Kidney glomerular epithelial cell (primary cell): Measurements from ENCODE around the gene NAGPA.
"Not testable (repeated sequence)": the region's sequence is repeated elsewhere in the genome, so short reads cannot be mapped to it uniquely, and the experiment has no call there.

Experiments used
- DNase-seq: peaks from one replicate; lab custom pipeline; 2025; lab: John Stamatoyannopoulos, UW

Gene NAGPA

GRCh38 chr16:5062051-5062450, 28.3 kb upstream of the NAGPA start:
- no peak for DNase-seq

GRCh38 chr16:5060073-5060641, 26.4 kb upstream of the NAGPA start:
- DNase-seq, result no peak

GRCh38 chr16:5059386-5060072, 25.8 kb upstream of the NAGPA start:
- DNase-seq, result no peak

DNA sequence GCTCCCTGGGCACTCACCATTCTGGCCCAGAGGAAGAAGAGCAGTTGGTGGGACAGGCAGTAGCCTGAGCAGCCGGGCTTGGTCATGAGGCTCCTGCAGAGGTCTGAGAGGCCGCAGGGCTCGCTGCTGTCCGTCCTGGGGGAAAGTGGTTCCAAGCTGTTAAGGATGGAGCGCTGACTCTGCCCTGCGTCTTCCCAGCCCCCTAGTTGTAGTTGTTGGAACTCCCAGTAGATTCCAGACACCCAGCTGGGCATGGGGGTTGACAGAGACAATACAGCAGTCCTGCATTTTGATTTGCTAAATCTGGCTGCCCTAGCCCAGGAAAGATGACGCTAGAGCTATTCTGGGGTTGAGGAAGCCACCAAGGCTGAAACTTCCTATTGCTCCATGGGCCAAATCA, 24.7 kb upstream of the NAGPA start:
- DNase-seq, result no peak

DNA sequence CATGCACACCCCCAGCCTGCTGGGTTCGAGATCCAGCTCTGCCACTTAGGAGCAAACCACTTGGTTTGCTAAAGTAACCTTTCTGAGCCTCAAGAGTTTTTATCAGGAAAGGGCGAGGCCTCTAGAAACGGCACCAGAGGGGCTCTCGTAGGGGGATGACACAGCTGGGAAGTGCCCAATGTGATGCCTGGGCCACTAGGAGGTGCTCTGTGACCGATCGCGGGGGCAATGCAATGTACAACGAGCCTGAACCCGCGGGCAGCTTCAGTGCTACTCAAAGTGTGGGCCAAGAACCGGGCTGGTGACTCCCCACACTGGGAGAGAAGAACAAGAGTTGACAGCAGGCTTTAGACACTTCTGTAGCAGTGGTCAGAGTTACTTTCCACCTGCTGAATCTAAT, 22.6 kb upstream of the NAGPA start:
- DNase-seq, result no peak

DNA sequence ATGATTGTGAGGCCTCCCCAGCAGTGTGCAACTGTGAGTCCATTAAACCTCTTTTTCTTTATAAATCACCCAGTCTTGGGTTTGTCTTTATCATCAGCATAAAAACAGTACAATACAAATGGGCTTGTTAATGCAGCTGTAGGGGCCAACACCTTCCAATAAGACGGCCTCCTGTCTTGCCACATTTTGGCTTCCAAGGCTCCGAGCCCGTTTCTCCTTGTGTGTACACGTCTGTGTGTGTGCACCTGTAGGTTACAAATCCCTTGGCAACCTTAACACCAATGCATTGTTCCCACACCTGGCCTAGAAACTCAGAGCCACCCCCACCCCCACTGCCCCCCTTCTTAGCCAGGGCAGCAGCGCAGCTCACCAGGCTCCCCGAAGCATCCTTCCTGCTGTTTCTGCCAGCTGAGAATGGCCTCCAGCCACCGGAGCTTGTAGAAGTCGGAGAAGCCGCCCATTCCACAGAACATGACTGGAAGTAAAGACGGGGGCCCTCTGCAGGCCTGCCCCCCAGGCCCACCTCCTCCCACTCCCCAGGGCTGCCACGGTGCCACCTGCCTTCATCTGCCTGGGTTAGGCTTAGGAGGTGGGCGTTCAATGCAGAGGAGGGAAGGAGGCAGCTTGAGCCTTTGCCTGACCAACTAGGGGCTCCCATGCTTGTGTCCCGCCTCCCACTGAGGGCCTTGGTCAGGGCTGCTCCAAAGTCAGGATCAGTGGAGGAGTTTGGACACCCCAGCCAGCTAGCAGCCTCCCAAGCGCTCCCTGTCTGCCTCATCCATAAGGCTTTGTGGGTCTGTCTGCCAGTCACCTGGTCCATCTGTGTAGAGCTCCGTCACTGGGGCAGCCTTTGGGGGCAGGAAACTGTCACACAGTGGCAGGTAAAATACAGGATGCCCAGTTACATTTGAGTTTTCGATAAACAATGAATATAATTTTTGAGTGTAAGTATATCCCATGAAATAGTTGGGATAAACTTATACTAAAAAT, 21.4 kb upstream of the NAGPA start:
- no peak for DNase-seq

DNA sequence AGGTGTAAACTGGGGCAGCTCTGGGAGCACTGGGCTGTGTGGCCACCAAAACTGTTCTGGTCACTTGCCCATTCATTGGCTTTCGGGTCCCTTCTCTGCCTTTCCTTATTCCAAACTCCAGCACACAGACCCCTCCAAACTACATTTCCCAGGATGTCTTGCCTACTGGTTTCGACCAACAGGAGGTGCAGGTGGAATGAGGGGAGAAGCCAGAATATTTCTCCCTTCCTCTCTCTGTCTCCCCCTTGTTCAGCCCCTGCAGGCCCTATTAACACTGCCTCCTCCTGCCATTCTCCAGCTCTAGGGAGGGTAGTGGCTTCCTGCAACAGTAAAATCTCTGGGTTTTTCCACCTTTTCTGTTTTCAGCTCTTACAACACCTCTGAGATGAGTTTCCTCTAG, 13.2 kb upstream of the NAGPA start:
- DNase-seq, result no peak

GRCh38 chr16:5045499-5046115, 11.9 kb upstream of the NAGPA start:
- DNase-seq, result no peak

DNA sequence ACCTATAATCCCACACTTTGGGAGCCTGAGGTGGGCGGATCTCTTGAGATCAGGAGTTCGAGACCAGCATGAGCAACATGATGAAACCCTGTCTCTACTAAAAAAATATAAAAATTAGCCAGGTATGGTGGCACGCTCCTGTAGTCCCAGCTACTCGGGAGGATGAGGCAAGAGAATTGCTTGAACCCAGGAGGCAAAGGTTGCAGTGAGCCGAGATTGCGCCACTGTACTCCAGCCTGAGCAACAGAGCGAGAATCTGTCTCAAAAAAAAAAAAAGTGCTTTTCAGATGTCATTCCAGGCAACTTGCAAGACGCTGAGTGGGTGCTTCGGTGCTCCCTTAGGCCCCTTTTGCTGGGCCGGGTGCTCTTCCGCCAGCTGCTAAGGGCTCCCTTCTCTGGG, 10.8 kb upstream of the NAGPA start:
- not testable (repeated sequence) for DNase-seq

DNA sequence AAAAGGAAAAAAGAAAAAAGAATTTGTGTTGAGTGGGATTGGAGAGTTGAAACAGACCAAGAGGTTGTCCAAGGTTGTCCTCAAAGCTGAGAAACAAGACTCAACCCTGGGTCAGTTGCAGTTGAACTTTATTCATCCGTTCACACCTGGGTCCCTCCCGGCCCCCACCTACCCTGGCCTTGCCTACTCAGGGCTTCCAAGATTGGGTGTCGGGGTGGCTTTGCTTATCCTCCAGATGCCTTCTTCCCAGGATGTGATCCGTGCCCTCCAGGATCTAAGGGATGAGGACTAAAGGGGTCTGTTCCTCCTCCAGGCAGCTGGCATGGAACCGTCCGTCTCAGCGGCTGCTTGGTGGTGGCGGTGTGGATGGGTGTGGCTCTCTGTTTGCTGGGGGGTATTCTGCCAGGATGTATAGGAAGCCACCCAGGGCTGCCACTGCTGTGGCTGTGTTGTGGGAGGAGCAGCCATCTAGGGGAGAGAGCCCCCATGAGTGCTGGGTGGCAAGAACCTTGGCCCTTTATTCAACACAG, 10.3 kb upstream of the NAGPA start:
- DNase-seq, result no peak

GRCh38 chr16:5042574-5043171, 8.9 kb upstream of the NAGPA start:
- DNase-seq, result no peak

DNA sequence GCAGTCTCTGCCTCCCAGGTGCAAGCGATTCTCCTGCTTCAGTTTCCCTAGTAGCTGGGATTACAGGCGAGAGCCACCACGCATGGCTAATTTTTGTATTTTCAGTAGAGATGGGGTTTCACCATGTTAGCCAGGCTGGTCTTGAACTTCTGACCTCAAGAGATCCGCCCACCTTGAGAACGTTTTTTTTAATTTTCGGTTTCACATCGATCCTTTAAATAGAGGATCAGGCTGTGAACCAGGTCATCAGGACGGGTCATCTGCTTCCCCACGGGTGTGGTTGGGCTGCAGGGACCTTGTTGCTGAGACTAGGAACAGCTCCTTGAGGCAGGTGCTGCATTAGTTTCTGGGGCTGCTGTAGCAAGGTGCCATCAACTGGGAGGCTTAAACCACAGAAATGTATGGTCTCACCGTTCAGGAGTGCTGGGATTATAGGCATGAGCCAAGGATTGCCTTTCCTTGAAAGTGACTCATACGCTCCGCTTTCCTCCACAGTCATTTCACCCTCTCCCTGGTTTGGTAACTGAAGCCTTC, 7.9 kb upstream of the NAGPA start:
- DNase-seq, result peak; percentile 66

- no peak for DNase-seq
These were observed 6.7 kb upstream of the NAGPA start for GRCh38 chr16:5040451-5040850.

GRCh38 chr16:5036228-5037156, 2.8 kb upstream of the NAGPA start:
- no peak for DNase-seq

DNA sequence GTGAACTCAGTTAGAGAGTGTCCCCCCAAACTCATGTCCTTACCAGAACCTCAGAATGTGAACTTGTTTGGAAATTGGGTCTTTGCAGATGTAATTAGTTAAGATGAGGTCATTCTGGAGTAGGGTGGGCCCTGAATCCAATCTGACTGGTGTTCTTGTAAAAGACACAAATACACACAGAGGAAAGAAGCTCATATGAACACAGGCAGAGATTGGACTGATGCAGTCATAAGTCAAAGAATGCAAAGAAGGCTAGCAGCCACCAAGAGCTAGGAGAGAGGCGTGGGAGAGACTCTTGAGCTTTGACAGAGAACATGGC, 2.1 kb upstream of the NAGPA start:
- no peak for DNase-seq

- DNase-seq, result no peak
These were observed 410 bp upstream of the NAGPA start for GRCh38 chr16:5034167-5034523.

DNA sequence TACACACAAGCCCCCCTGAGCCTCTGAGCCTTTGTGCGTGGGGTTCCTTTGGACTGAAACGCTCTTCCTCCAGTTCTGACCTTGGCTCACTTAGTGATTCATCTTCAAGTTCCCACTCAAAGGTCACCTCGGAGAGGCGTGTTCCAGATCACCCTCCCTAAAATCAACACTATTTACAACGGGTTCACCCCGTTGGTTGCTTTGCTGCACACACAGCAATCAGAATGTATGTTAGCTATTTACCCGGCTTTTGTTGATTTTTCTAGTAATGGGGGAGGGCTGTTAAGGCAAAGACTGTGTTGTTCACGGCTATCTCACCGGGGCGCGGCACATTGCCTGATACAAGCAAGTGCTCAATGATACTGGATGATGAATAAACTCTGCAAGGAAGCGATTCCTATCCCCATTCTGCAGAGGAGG, 977 bp downstream of the NAGPA start:
- peak; percentile 4 for DNase-seq

DNA sequence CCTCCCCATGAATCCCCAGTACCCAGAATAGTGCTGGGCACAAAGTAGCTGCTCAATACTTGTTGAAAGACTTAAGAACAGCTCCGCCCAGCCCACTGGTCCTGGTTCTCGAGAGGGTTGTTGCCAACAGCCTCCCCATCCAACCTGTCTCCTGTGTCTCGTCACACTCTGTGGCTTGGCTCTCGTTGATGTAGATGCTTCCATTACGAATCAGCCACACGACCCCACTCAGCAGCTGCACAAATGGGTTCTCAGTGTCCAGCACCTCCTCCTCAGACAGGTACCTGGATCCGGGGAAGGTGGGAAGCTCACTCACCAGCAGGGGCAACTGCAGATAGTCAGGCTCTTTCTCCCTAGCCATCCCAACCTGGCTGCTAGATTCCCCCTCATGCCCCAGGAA, 2.1 kb downstream of the NAGPA start:
- no peak for DNase-seq

GRCh38 chr16:5030251-5030870, 3.4 kb downstream of the NAGPA start:
- DNase-seq, result no peak

GRCh38 chr16:5028950-5029475, 4.7 kb downstream of the NAGPA start:
- DNase-seq, result no peak
